B cell (primary cell): ENCODE results near the gene GRIK3. TPM values are rescaled to one million over a fixed set of nuclear protein-coding genes. Genes with fewer than 3 reads are reported as not detected.

ENCODE experiments used
- ATAC-seq: fragments of 200-7000 bp; cut with Tn5 transposase; one replicate; pipeline ENCODE4 v1.10.0; 2021; ENCODE audit warnings: low read depth, mild to moderate bottlenecking, moderate number of reproducible peaks, moderate library complexity
- CTCF ChIA-PET: fragments of 350-600 bp; sonication (Branson Sonifier 250); formaldehyde crosslinking; loops from one replicate; lab custom pipeline; 2021; ENCODE audit warnings: antibody characterized with exemption, inconsistent platforms; lab: Charles Lee
- POLR2A ChIA-PET: fragments of 350-600 bp; sonication (Branson Sonifier 250); formaldehyde crosslinking; loops from one replicate; lab custom pipeline; 2021; ENCODE audit warnings: antibody characterized with exemption; lab: Charles Lee
- DNase-seq: peaks from one replicate; pipeline ENCODE4 v3.0.0; 2013
- H2AFZ ChIP-seq: 2 replicates; pipeline ENCODE4 v1.6.1; 2012; ENCODE audit warnings: mild to moderate bottlenecking, low read depth, low read length; ENCODE audit not compliant: insufficient read depth, poor library complexity, severe bottlenecking
- H3K27ac ChIP-seq, 2 donors: 1 replicate in 1 of 2; 2 replicates in 1 of 2; pipeline ENCODE4 v1.5.1; 2012 to 2013; ENCODE audit warnings: low read length in 2 of 2, mild to moderate bottlenecking in 2 of 2, moderate library complexity in 1 of 2
- H3K27me3 ChIP-seq, 4 experiments: fragments of 200-600 bp in 1 of 4; sonication (generic) in 1 of 4; replicated peaks in 1 of 4; 1 replicate in 2 of 4; 2 replicates in 2 of 4; pipeline versions ENCODE4 v1.6.1 to v1.7.0; 2013 to 2016; ENCODE audit warnings: low read length in 3 of 4, mild to moderate bottlenecking in 2 of 4, mixed read lengths in 1 of 4, moderate library complexity in 1 of 4; ENCODE audit not compliant: insufficient read depth in 4 of 4, control insufficient read depth in 3 of 4; ENCODE audit errors: control extremely low read depth in 1 of 4
- H3K36me3 ChIP-seq, 2 experiments: replicated peaks in 1 of 2; 1 replicate in 1 of 2; 2 replicates in 1 of 2; pipeline versions ENCODE4 v1.6.1 to v1.7.1; 2013; ENCODE audit warnings: low read length in 1 of 2; ENCODE audit not compliant: insufficient read depth in 2 of 2, control insufficient read depth in 1 of 2; ENCODE audit errors: control extremely low read depth in 1 of 2, extremely low read depth in 1 of 2
- H3K4me1 ChIP-seq, 2 donors: fragments of 200-600 bp in 1 of 2; sonication (generic) in 1 of 2; 1 replicate in 1 of 2; 2 replicates in 1 of 2; pipeline versions ENCODE4 v1.5.1 to v1.6.1; 2013 to 2017; ENCODE audit warnings: low read length in 2 of 2; ENCODE audit not compliant: control insufficient read depth in 2 of 2, insufficient read depth in 2 of 2
- H3K4me2 ChIP-seq: replicated peaks from 2 replicates; pipeline ENCODE3; 2012; ENCODE audit warnings: mild to moderate bottlenecking, low read depth, low read length; ENCODE audit not compliant: poor library complexity, severe bottlenecking
- H3K4me3 ChIP-seq, 5 experiments: fragments of 200-600 bp in 1 of 5; sonication (generic) in 1 of 5; 1 replicate in 3 of 5; 2 replicates in 2 of 5; pipeline versions ENCODE4 v1.5.1 to v1.7.0; 2011 to 2016; ENCODE audit warnings: low read length in 4 of 5, mild to moderate bottlenecking in 4 of 5, low read depth in 2 of 5, control low read depth in 1 of 5, moderate library complexity in 1 of 5; ENCODE audit not compliant: insufficient read depth in 1 of 5; ENCODE audit errors: control extremely low read depth in 1 of 5, extremely low read depth in 1 of 5
- H3K79me2 ChIP-seq: fragments of 200-600 bp; sonication (generic); one replicate; pipeline ENCODE4 v1.6.0; 2016; ENCODE audit warnings: low read length; ENCODE audit not compliant: control insufficient read depth, insufficient read depth
- H3K9ac ChIP-seq: fragments of 200-600 bp; sonication (generic); 2 replicates; pipeline ENCODE4 v1.6.1; 2017; ENCODE audit warnings: mild to moderate bottlenecking, low read length, moderate library complexity
- H3K9me3 ChIP-seq, 3 donors: one replicate each; pipeline versions ENCODE4 v1.6.1 to v1.7.1; 2013; ENCODE audit warnings: low read length in 2 of 3; ENCODE audit not compliant: control insufficient read depth in 2 of 3, insufficient read depth in 1 of 3; ENCODE audit errors: control extremely low read depth in 1 of 3
- H4K20me1 ChIP-seq: 2 replicates; pipeline ENCODE4 v1.6.0; 2012; ENCODE audit warnings: mild to moderate bottlenecking, low read length; ENCODE audit not compliant: insufficient read depth, control insufficient read depth, poor library complexity, severe bottlenecking
- H3K27ac Mint-ChIP-seq: one replicate; pipeline ENCODE4 v1.8.0; 2021; ENCODE audit warnings: mixed read lengths
- H3K27me3 Mint-ChIP-seq: one replicate; pipeline ENCODE4 v1.8.0; 2021; ENCODE audit warnings: mixed read lengths
- H3K4me1 Mint-ChIP-seq: one replicate; pipeline ENCODE4 v1.8.0; 2021; ENCODE audit warnings: mixed read lengths
- H3K4me3 Mint-ChIP-seq: one replicate; pipeline ENCODE4 v1.8.0; 2021; ENCODE audit warnings: mixed read lengths
- H3K9me3 Mint-ChIP-seq: one replicate; pipeline ENCODE4 v1.8.0; 2022; ENCODE audit warnings: mixed read lengths; ENCODE audit not compliant: insufficient read depth
- EZH2 ChIP-seq: IDR thresholded peaks from 2 replicates; pipeline ENCODE4 v1.6.1; 2012; ENCODE audit warnings: borderline replicate concordance, low read depth, mild to moderate bottlenecking, moderate library complexity, low read length; ENCODE audit not compliant: insufficient read depth, poor library complexity, severe bottlenecking
- WGBS: methylation state at CpG from one replicate; pipeline ENCODE4 v1.1.5; 2013; ENCODE audit warnings: missing lambda C conversion rate; ENCODE audit not compliant: insufficient coverage; 5-methylcytosine and 5-hydroxymethylcytosine counted together
- intact Hi-C: fragments of 100-400 bp; cut with micrococcal nuclease; formaldehyde crosslinking; loops from one replicate; pipeline ENCODE4 v1.10.0; 2022
- polyA plus RNA-seq: library from polyadenylated mRNA; depleted of rRNA; stranded (reverse); fragments of >200 nt; gene quantifications from 2 replicates; pipeline ENCODE4 v1.2.3, GENCODE V29; 2012
- total RNA-seq, 2 donors: library from RNA; stranded (reverse); fragments of 120-200 nt in 1 of 2; gene quantifications; 1 replicate in 1 of 2; 2 replicates in 1 of 2; pipeline versions ENCODE4 v1.2.3 to v1.2.4, GENCODE V29; 2013 to 2022
- TF ChIP-seq, protein P1 (sequence below): fragments of 200-600 bp; IDR thresholded peaks from one replicate; pipeline ENCODE4 v1.8.0; 2022; ENCODE audit warnings: antibody characterized with exemption, mild to moderate bottlenecking

GRIK3 gene
- total and polyA plus RNA-seq, 2 donors (not counting 1 experiment from before 2014, with no cell fraction given), result 0.12 to 1.5 TPM

DNA sequence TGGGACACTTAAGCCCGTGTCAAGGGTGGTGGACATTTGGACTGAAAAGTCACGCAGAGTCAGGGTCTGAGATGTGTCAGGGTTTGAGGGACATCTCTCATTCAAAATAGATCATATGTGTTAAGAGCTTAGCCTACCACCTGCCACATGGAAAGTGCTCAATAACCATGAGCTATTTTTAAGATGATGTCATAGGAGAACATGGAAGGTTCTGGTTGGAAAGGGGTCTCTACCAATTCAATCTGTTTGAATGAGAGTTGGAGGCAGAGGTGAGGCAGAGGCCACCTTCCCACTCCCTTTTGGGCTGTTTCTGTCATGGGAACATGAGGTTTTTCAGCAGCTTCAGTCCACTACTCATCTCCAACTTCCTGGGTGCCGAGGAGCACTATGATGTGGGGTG is 239.9 kb downstream of the GRIK3 start:
- no peak overlapping the region for H3K27ac ChIP-seq
- H3K27me3 ChIP-seq, result peaks cover 0 to 4% (median 0%) of the 10 kb centered on the region in 4 experiments
- no peak overlapping the region for H3K4me3 ChIP-seq
- no peak overlapping the region for H2AFZ ChIP-seq
- DNase-seq, result no peak
- peaks cover 9% of the 10 kb centered on the region for H3K27me3 Mint-ChIP-seq
- H3K9me3 ChIP-seq, result peaks cover 0 to 4% (median 0%) of the 10 kb centered on the region in 3 donors
- TF ChIP-seq EZH2, result no peak
- TF ChIP-seq, protein P1, sequence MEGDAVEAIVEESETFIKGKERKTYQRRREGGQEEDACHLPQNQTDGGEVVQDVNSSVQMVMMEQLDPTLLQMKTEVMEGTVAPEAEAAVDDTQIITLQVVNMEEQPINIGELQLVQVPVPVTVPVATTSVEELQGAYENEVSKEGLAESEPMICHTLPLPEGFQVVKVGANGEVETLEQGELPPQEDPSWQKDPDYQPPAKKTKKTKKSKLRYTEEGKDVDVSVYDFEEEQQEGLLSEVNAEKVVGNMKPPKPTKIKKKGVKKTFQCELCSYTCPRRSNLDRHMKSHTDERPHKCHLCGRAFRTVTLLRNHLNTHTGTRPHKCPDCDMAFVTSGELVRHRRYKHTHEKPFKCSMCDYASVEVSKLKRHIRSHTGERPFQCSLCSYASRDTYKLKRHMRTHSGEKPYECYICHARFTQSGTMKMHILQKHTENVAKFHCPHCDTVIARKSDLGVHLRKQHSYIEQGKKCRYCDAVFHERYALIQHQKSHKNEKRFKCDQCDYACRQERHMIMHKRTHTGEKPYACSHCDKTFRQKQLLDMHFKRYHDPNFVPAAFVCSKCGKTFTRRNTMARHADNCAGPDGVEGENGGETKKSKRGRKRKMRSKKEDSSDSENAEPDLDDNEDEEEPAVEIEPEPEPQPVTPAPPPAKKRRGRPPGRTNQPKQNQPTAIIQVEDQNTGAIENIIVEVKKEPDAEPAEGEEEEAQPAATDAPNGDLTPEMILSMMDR, result no peak
- no peak overlapping the region for H3K9ac ChIP-seq
- ATAC-seq, result no peak
- H3K4me3 Mint-ChIP-seq, result no peak overlapping the region
- ChIA-PET POLR2A (no interaction called here), CTCF (no interaction called here)
- no peaks in the 10 kb centered on the region for H4K20me1 ChIP-seq
- no peak overlapping the region for H3K27ac Mint-ChIP-seq
- WGBS, result no CpG with 5 or more reads among the region's 3 CpGs
- H3K36me3 ChIP-seq, result no peaks in the 10 kb centered on the region
- intact Hi-C loops, result no loop called here
- no peaks in the 10 kb centered on the region for H3K9me3 Mint-ChIP-seq
- no peaks in the 10 kb centered on the region for H3K79me2 ChIP-seq
- H3K4me2 ChIP-seq, result no peak overlapping the region
- no peaks in the 10 kb centered on the region for H3K4me1 Mint-ChIP-seq
- H3K4me1 ChIP-seq, result no peaks in the 10 kb centered on the region

DNA sequence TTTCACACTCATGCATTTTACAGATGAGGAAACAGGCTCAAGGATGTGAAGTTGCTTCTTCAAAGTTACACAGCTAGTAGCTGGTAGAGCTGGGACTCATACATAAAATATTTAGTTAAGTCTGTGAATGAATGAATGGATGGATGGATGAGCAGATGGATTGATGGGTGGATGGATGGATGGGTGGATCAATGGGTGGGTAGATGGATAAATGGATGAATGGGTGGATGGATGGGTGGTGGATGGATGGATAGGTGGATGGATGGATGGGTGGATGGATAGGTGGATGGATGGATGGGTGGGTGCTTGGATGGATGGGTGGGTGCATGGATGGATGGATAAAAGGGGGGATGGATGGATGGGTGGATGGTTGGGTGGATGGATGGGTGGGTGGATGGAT is 240.9 kb downstream of the GRIK3 start:
- CTCF ChIA-PET, result no interaction called here
- Histone ChIP-seq H3K27ac (no peak overlapping the region), H3K9me3 (peaks cover 0 to 8% (median 0%) of the 10 kb centered on the region in 3 donors), H2AFZ (no peak overlapping the region), H3K4me3 (no peak overlapping the region), H3K36me3 (no peaks in the 10 kb centered on the region), H3K4me1 (no peaks in the 10 kb centered on the region), H3K4me2 (no peak overlapping the region), H3K9ac (no peak overlapping the region), H3K79me2 (no peaks in the 10 kb centered on the region), H4K20me1 (no peaks in the 10 kb centered on the region), H3K27me3 (peaks cover 0 to 6% (median 0%) of the 10 kb centered on the region in 4 experiments)
- POLR2A ChIA-PET, result no interaction called here
- no peaks in the 10 kb centered on the region for H3K4me1 Mint-ChIP-seq
- DNase-seq (no peak), ATAC-seq (no peak)
- H3K27ac Mint-ChIP-seq, result no peak overlapping the region
- H3K4me3 Mint-ChIP-seq, result no peak overlapping the region
- no peaks in the 10 kb centered on the region for H3K9me3 Mint-ChIP-seq
- peaks cover 12% of the 10 kb centered on the region for H3K27me3 Mint-ChIP-seq
- intact Hi-C loops, result no loop called here
- TF ChIP-seq, protein P1, result no peak
- TF ChIP-seq EZH2, result no peak
